Breast epithelium (tissue), 4 donors: ENCODE results near the gene SEPTIN5. TPM values are rescaled to one million over a fixed set of nuclear protein-coding genes. Genes with fewer than 3 reads are reported as not detected.

ENCODE experiments used
- DNase-seq, 2 donors: peaks; one replicate each; pipeline ENCODE4 v3.0.0-alpha.2; 2019; ENCODE audit warnings: low spot score in 2 of 2
- H3K27ac ChIP-seq, 2 donors: fragments of 200-600 bp; sonication (generic) in 1 of 2; one replicate each; pipeline ENCODE4 v1.5.1; 2016 to 2019; ENCODE audit warnings: mild to moderate bottlenecking in 1 of 2
- H3K27me3 ChIP-seq, 2 donors: fragments of 200-600 bp; sonication (generic) in 1 of 2; one replicate each; pipeline versions ENCODE4 v1.5.1 to v1.6.0; 2017 to 2019; ENCODE audit warnings: control low read depth in 1 of 2, mild to moderate bottlenecking in 1 of 2
- H3K36me3 ChIP-seq: fragments of 200-600 bp; one replicate; pipeline ENCODE4 v1.5.1; 2019
- H3K4me1 ChIP-seq, 2 donors: fragments of 200-600 bp; sonication (generic); one replicate each; pipeline ENCODE4 v1.5.1; 2016 to 2019; ENCODE audit warnings: control low read depth in 1 of 2
- H3K4me3 ChIP-seq, 3 donors: fragments of 200-600 bp; sonication (generic); 1 replicate in 2 of 3; 2 replicates in 1 of 3; pipeline ENCODE4 v1.5.1; 2016 to 2019; ENCODE audit warnings: mild to moderate bottlenecking in 3 of 3, moderate library complexity in 2 of 3
- H3K9me3 ChIP-seq, 2 donors: fragments of 200-600 bp; sonication (generic) in 1 of 2; one replicate each; pipeline ENCODE4 v1.5.1; 2016 to 2019; ENCODE audit warnings: control low read depth in 1 of 2
- CTCF ChIP-seq, 3 donors: fragments of 450-650 bp; IDR thresholded peaks; one replicate each; pipeline ENCODE4 v1.5.1; 2016 to 2017; ENCODE audit warnings: antibody characterized with exemption in 3 of 3, mild to moderate bottlenecking in 3 of 3, moderate library complexity in 3 of 3
- POLR2A ChIP-seq: fragments of 450-650 bp; IDR thresholded peaks from one replicate; pipeline ENCODE4 v1.6.1; 2016; ENCODE audit warnings: antibody characterized with exemption, mild to moderate bottlenecking, moderate library complexity
- POLR2AphosphoS5 ChIP-seq, 3 donors: sonication (generic); formaldehyde crosslinking; IDR thresholded peaks; one replicate each; pipeline ENCODE4 v1.6.1; 2017; ENCODE audit warnings: antibody characterized with exemption in 3 of 3
- intact Hi-C: fragments of 100-400 bp; cut with DNase I; formaldehyde crosslinking; loops from one replicate; pipeline ENCODE4 v1.15.1; 2023; ENCODE audit warnings: low total_unique reads
- total RNA-seq, 3 donors: library from RNA; depleted of rRNA; stranded (reverse); fragments of >200 nt; gene quantifications; one replicate each; pipeline ENCODE4 v1.1.0, GENCODE V29; 2016

Gene SEPTIN5
- total RNA-seq, 3 donors from 2014 or later = 5.4 to 33.8 (median 18.4) TPM

GRCh38 chr22:19681863-19682245, 32.4 kb upstream of the SEPTIN5 start:
- TF ChIP-seq POLR2A (no peak), POLR2AphosphoS5 (IDR thresholded peaks at IDR 0.05) (no peak), CTCF (IDR thresholded peaks at IDR 0.05) (no peak)
- no peak overlapping the region for H3K4me3 ChIP-seq
- H3K4me1 ChIP-seq = no peaks in the 10 kb centered on the region
- intact Hi-C loops = no loop called here
- H3K36me3 ChIP-seq = no peaks in the 10 kb centered on the region
- no peaks in the 10 kb centered on the region for H3K9me3 ChIP-seq
- peaks cover 0 to 12% of the 10 kb centered on the region in 2 donors for H3K27me3 ChIP-seq
- no peak overlapping the region for H3K27ac ChIP-seq
- no peak for DNase-seq

GRCh38 chr22:19686946-19687345, 27.4 kb upstream of the SEPTIN5 start:
- Histone ChIP-seq H3K36me3 (no peaks in the 10 kb centered on the region), H3K27ac (no peak overlapping the region), H3K4me1 (no peaks in the 10 kb centered on the region), H3K4me3 (no peak overlapping the region), H3K9me3 (no peaks in the 10 kb centered on the region), H3K27me3 (no peaks in the 10 kb centered on the region)
- no peak for DNase-seq
- intact Hi-C loops = no loop called here
- TF ChIP-seq POLR2AphosphoS5 (IDR thresholded peaks at IDR 0.05) = no peak
- TF ChIP-seq CTCF (IDR thresholded peaks at IDR 0.05) = no peak
- no peak for TF ChIP-seq POLR2A

DNA sequence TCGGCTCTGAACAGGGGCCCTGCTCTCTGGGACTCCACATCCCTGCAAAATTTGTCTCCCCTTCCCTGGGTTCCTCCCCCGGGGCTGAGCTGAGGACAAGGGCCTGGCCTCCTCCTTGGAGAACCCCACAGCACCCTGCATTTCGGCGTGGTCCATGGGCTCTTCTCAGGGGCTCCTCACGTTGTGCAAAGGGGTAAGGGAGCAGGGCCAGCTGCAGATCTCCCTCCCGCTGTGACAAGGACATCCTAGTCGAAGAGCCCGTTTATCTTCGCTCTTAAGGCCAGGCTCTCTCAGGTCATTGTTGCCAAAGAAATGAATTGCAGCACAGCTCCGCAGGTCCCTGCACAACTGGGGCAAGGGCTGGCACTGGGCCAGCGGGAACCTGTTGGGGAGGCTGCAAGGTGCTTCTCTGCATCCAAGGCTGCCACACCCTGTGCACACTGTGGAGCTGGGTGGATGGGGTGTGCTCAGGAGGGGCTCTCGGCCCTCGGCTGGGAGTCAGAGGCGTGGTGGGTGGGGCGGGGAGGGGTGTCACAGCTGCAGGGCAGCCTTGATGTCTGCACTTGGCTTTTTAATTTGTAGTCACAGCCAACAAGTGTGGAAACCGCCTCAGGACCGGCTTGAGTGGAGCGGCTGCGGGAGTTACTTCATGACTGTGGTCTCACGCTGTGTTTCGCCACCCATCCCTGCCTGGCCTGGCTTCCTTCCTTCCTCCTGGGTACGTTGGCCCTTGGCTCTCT, 26.6 kb upstream of the SEPTIN5 start:
- H3K27ac ChIP-seq = no peak overlapping the region
- no peaks in the 10 kb centered on the region for H3K4me1 ChIP-seq
- peak in 1 of 2 donors; percentile 50 for DNase-seq

GRCh38 chr22:19688301-19689290, 25.7 kb upstream of the SEPTIN5 start:
- Histone ChIP-seq H3K9me3 (no peaks in the 10 kb centered on the region), H3K4me1 (no peaks in the 10 kb centered on the region), H3K36me3 (no peaks in the 10 kb centered on the region), H3K27me3 (no peaks in the 10 kb centered on the region), H3K27ac (no peak overlapping the region), H3K4me3 (no peak overlapping the region)
- DNase-seq = peak in 1 of 2 donors; percentile 40
- intact Hi-C loops = no loop called here
- TF ChIP-seq POLR2A (no peak), CTCF (IDR thresholded peaks at IDR 0.05) (no peak), POLR2AphosphoS5 (IDR thresholded peaks at IDR 0.05) (no peak)

More for the DNA sequence above, 26.6 kb upstream of the SEPTIN5 start:
- Histone ChIP-seq H3K9me3 (no peaks in the 10 kb centered on the region), H3K27me3 (no peaks in the 10 kb centered on the region), H3K36me3 (no peaks in the 10 kb centered on the region), H3K4me3 (no peak overlapping the region)
- no peak for TF ChIP-seq POLR2AphosphoS5 (IDR thresholded peaks at IDR 0.05)
- TF ChIP-seq CTCF (IDR thresholded peaks at IDR 0.05) = no peak
- no peak for TF ChIP-seq POLR2A
- intact Hi-C loops = no loop called here

DNA sequence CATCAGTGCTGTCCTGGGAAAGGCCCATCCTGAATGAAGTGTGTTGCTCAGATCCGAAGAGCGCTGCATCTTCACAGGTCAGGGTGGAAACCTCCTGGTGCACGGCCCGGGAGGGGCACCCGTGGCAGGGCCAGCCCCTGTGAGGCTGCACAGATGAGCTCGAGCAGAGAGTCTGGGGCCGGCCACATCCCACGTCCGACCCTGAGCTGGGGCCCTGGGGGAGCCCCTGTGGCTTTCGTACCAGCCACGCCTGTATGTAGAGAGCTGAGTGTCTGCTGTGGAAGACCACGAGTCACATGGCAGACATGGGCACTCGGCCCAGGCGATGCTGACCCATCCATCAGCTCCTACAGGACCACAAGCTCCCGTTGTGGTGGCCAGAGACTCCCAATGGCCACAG, 24.9 kb upstream of the SEPTIN5 start:
- Histone ChIP-seq H3K4me1 (no peaks in the 10 kb centered on the region), H3K9me3 (no peaks in the 10 kb centered on the region), H3K36me3 (no peaks in the 10 kb centered on the region), H3K27ac (no peak overlapping the region), H3K4me3 (no peak overlapping the region), H3K27me3 (no peaks in the 10 kb centered on the region)
- intact Hi-C loops = no loop called here
- DNase-seq = peak in 1 of 2 donors; percentile 43
- TF ChIP-seq POLR2A = no peak
- no peak for TF ChIP-seq CTCF (IDR thresholded peaks at IDR 0.05)
- no peak for TF ChIP-seq POLR2AphosphoS5 (IDR thresholded peaks at IDR 0.05)
